Skeletal muscle tissue (tissue), 4 donors: ENCODE data around the gene TSEN2. TPM values are rescaled to one million over a fixed set of nuclear protein-coding genes. Genes with fewer than 3 reads are reported as not detected.

Source experiments
- H3K27ac ChIP-seq: one replicate; pipeline ENCODE4 v1.7.0; 2013; ENCODE audit warnings: mild to moderate bottlenecking, low read depth, low read length, inconsistent platforms
- H3K27me3 ChIP-seq, 3 donors: one replicate each; pipeline ENCODE4 v1.7.0; 2013; ENCODE audit warnings: low read length in 3 of 3; ENCODE audit not compliant: control insufficient read depth in 3 of 3, insufficient read depth in 3 of 3
- H3K36me3 ChIP-seq, 3 donors: one replicate each; pipeline ENCODE4 v1.7.0; 2013; ENCODE audit warnings: low read length in 3 of 3; ENCODE audit not compliant: control insufficient read depth in 3 of 3, insufficient read depth in 3 of 3
- H3K4me1 ChIP-seq, 3 donors: one replicate each; pipeline ENCODE4 v1.7.0; 2013; ENCODE audit warnings: low read length in 3 of 3, mild to moderate bottlenecking in 3 of 3; ENCODE audit not compliant: control insufficient read depth in 3 of 3, insufficient read depth in 3 of 3
- H3K4me3 ChIP-seq, 3 donors: one replicate each; pipeline ENCODE4 v1.7.0; 2013; ENCODE audit warnings: low read length in 3 of 3
- H3K9ac ChIP-seq, 3 donors: one replicate each; pipeline ENCODE4 v1.7.0; 2013; ENCODE audit warnings: low read length in 3 of 3, mild to moderate bottlenecking in 3 of 3, moderate library complexity in 2 of 3, low read depth in 1 of 3
- H3K9me3 ChIP-seq, 3 donors: one replicate each; pipeline ENCODE4 v1.7.0; 2013; ENCODE audit warnings: low read length in 3 of 3; ENCODE audit not compliant: control insufficient read depth in 3 of 3
- total RNA-seq: library from RNA; depleted of rRNA; stranded (reverse); fragments of >200 nt; gene quantifications from one replicate; pipeline ENCODE4 v1.2.3, GENCODE V29; 2014
- donor health status: Osteomylitis.

TSEN2 gene
- total RNA-seq, 1 donor from 2014 or later: 15.1 TPM

DNA sequence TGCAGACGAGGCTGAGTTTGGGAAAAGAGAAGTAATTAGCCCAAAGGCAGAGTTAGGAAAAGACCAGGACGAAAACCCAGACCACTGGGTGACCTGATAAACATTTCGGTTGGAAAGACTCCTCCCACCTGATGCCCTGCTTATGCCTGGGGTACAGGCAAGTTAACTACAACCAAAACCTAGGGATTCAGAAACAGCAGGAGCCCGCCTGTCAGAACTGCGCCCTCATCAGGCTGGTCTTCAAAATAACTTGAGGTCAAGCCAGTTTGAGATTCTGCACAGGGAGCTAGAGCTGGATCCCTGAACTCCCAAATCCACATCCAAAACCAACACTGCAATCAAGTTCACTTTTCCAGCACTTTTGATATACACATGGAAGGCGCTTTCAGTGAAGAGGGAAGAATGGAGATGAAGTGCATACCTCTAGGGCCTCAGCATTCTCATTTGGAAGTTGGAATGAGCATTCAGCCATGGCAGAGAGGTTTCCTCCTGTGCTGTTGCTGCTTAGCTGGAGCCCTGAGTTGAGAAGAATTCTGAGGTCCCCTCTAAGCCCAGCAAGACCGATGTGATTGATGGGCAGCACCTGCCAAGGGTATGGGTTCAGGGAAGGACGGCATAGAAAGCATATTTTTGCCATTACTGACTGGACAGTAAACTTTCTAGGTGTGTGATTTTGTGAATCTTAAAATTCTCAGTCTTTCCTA lies 11.6 kb downstream of the TSEN2 start:
- no peak overlapping the region for H3K27ac ChIP-seq
- no peaks in the 10 kb centered on the region for H3K9me3 ChIP-seq
- H3K9ac ChIP-seq: no peak overlapping the region
- no peaks in the 10 kb centered on the region for H3K27me3 ChIP-seq
- H3K4me3 ChIP-seq: no peak overlapping the region
- H3K4me1 ChIP-seq: no peaks in the 10 kb centered on the region
- peaks cover 25 to 52% (median 52%) of the 10 kb centered on the region in 3 donors for H3K36me3 ChIP-seq

DNA sequence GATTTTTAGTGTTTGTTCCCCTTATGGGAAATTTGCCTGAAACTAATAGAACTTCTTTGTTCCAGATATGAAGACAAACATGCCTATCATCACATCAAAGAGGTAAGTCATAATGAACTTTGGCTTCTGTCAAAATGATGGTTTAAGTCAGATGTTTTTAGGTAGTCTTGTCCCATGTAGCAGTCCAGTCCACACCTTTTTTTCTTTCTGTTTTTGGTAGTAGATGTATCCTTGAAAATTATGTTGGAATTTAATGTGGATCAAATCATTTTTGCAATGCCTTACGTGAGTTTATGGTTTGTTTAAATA lies 12.1 kb downstream of the TSEN2 start:
- H3K36me3 ChIP-seq: peaks cover 25 to 56% (median 53%) of the 10 kb centered on the region in 3 donors
- no peak overlapping the region for H3K27ac ChIP-seq
- no peaks in the 10 kb centered on the region for H3K4me1 ChIP-seq
- no peak overlapping the region for H3K4me3 ChIP-seq
- H3K9ac ChIP-seq: no peak overlapping the region
- H3K27me3 ChIP-seq: no peaks in the 10 kb centered on the region
- H3K9me3 ChIP-seq: no peaks in the 10 kb centered on the region

DNA sequence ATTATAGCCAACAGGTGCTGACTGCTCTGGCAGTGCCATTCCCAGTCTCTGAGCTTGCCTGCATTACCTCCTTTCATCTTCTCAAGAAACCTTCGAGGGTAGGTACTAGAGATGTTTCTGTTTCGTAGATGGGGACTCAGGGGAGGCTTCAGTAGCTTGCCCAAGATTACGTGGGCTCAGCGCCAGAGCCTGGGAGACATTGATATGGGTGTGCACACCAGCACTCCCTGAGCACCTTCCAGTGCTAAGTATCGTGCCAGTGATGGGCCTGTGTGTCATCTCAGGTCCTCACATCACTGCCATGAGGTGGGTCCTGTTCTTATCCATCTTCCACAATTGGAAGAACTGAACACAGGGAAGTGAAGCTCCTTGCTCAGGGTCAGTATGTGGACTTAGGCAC lies 15.2 kb downstream of the TSEN2 start:
- Histone ChIP-seq H3K9ac (no peak overlapping the region), H3K9me3 (no peaks in the 10 kb centered on the region), H3K4me1 (no peaks in the 10 kb centered on the region), H3K27ac (no peak overlapping the region), H3K27me3 (no peaks in the 10 kb centered on the region), H3K36me3 (peaks cover 35 to 65% (median 58%) of the 10 kb centered on the region in 3 donors), H3K4me3 (no peak overlapping the region)

DNA sequence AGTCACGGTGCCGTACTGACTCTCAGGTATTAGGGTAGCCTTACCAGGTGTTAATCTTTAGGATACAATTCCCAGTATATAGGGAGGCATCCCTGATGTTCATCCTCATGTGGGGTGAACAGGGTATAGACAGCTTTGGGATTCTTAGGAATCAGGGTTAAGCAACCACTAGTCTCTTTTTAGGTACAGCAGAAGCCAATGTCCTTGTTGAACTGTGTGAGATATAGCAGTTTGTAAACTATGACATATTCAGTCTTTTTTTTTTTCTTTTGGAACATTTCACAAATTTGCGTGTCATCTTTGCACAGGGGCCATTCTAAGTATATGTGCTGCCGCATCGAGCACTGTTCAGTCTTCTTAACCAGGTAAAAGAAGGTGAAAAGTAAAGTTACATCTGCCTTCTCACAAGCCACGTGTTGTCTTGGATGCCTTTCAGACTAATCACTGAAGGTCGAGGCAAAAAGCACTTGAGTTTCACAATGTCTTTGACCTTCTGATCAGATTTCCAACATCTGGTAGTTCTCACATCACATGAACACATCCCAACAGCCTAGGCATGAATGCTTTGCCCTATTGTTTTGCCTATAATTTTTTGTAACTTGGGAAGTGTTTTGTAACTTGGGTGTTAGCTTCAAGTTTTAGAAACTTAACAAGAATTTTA lies 17.2 kb downstream of the TSEN2 start:
- peaks cover 35 to 63% (median 50%) of the 10 kb centered on the region in 3 donors for H3K36me3 ChIP-seq
- H3K4me3 ChIP-seq: no peak overlapping the region
- H3K27me3 ChIP-seq: no peaks in the 10 kb centered on the region
- H3K9me3 ChIP-seq: no peaks in the 10 kb centered on the region
- no peak overlapping the region for H3K27ac ChIP-seq
- no peak overlapping the region for H3K9ac ChIP-seq
- no peaks in the 10 kb centered on the region for H3K4me1 ChIP-seq

DNA sequence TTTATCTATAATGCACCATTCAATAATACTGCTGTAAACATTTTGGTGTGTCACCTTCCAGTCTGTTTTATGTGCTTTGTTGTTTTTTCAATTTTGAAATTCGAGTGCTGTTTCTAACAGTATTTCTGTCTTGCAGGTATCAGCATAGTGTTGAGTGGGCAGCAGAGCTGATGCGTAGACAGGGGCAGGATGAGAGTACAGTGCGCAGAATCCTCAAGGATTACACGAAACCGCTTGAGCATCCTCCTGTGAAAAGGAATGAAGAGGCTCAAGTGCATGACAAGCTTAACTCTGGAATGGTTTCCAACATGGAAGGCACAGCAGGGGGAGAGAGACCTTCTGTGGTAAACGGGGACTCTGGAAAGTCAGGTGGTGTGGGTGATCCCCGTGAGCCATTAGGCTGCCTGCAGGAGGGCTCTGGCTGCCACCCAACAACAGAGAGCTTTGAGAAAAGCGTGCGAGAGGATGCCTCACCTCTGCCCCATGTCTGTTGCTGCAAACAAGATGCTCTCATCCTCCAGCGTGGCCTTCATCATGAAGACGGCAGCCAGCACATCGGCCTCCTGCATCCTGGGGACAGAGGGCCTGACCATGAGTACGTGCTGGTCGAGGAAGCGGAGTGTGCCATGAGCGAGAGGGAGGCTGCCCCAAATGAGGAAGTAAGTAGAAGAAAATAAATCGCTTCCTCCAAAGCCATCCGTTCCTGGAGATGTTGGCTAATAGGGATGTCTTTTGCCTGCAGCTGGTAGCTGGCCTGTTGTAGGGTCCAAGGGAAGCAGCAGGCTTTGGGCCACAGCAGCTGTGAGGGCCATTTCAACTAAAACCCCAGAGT lies 19.1 kb downstream of the TSEN2 start:
- Histone ChIP-seq H3K36me3 (peaks cover 28 to 46% (median 35%) of the 10 kb centered on the region in 3 donors), H3K4me3 (no peak overlapping the region), H3K9me3 (no peaks in the 10 kb centered on the region), H3K27me3 (no peaks in the 10 kb centered on the region), H3K4me1 (peaks cover 5 to 11% (median 10%) of the 10 kb centered on the region in 3 donors), H3K27ac (no peak overlapping the region), H3K9ac (no peak overlapping the region)

DNA sequence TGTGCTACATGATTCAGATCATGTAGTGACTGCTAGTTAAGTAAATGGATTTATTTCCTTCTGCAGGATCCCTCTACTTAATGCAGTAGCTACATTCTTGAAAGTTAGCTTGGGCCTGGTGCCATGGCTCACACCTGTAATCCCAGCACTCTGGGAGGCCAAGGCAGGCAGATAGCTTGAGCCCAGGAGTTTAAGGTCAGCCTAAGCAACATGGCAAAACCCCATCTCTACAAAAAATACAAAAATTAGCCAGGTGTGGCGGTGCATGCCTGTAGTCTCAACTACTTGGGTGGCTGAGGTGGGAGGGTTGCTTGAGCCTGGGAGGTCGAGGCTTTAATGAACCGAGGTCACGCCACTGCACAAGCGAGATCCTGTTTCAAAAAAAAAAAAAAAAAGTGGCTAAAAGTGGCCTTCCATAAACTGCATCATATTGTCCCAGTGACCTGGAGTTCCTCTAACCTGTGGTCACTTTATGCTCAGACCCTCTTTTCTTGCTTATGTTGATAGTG lies 22.0 kb downstream of the TSEN2 start:
- no peaks in the 10 kb centered on the region for H3K9me3 ChIP-seq
- no peak overlapping the region for H3K4me3 ChIP-seq
- H3K9ac ChIP-seq: no peak overlapping the region
- no peak overlapping the region for H3K27ac ChIP-seq
- peaks cover 18 to 22% (median 21%) of the 10 kb centered on the region in 3 donors for H3K36me3 ChIP-seq
- H3K27me3 ChIP-seq: no peaks in the 10 kb centered on the region
- H3K4me1 ChIP-seq: peaks cover 5 to 12% (median 11%) of the 10 kb centered on the region in 3 donors

DNA sequence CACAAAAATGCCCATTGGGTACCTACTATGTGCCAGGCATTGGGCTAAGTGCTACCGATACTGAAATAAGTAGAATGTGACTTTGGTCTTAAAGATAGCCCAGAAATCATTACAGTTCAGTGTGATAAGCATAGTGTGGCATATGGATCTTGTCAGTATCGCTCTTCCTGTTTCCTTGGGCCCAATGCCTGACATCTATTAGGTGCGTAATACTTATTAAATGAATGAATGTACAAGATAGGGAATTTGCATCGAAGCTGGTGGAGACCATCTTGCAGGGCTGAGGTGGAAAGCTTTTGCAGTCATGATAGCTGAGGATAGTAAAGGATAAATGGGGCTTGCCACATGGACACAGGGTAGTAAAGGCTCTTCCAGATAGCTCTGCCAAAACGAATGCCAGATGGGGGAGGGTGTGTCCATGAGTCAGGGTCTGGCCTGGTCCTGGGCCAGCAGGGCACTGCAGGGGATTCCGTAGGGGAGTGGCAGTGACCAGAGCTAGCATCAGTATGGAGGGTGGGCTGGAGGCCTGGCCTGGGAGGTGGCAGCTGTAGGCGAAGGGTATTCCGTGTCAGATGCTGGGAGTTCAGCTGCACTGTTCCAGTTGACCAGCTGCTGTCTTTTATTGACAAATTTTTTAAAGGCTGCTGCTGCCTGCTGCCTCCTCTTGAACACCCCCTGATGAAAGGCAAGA lies 23.5 kb downstream of the TSEN2 start:
- Histone ChIP-seq H3K9ac (no peak overlapping the region), H3K4me3 (no peak overlapping the region), H3K27me3 (no peaks in the 10 kb centered on the region), H3K9me3 (no peaks in the 10 kb centered on the region), H3K4me1 (peaks cover 5 to 12% (median 11%) of the 10 kb centered on the region in 3 donors), H3K27ac (no peak overlapping the region), H3K36me3 (peaks cover 18 to 29% (median 22%) of the 10 kb centered on the region in 3 donors)

DNA sequence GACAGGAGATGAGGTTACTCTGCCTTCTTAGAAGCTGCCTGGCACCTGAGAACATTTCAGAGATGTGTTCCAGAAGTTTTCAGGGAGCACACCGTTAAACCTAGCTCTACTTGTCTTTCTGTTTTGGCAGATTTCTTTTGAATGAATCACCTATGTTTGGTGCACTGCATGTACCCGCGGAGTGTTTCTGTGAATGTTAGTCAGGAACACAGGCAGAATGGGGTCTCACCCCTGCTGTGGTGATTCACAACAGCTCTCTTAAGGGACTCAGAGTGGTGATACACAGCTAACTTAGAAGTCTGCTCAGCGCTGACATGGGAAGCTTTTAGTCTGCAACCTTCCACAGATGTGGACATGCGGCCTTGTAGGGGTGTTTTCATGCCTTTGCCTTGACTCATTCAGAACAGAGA lies 24.0 kb downstream of the TSEN2 start:
- Histone ChIP-seq H3K27me3 (no peaks in the 10 kb centered on the region), H3K4me1 (peaks cover 5 to 12% (median 11%) of the 10 kb centered on the region in 3 donors), H3K36me3 (peaks cover 17 to 26% (median 18%) of the 10 kb centered on the region in 3 donors), H3K9ac (no peak overlapping the region), H3K27ac (no peak overlapping the region), H3K4me3 (no peak overlapping the region), H3K9me3 (no peaks in the 10 kb centered on the region)

DNA sequence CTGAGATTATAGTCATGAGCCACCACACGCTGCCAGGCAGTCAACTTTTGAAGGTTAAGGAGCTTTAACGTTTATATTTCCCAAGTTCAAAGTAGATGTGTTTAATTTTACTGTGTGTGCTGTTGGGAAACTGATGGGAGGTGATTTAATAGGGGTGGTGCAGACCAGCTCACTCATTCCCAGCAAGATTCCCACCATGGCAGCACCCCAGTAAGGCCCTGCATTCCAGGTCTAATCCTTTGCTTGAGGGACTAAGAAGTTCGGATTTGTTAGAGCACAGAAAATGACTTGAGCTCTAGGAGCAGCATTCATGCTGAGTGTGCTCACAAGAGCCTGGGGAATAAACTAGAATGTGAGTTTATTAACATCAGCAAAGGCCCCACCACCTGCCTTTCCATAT lies 25.2 kb downstream of the TSEN2 start:
- Histone ChIP-seq H3K9ac (peak overlapping the region in 1 of 3 donors; percentile 37), H3K4me1 (peaks cover 11 to 18% (median 16%) of the 10 kb centered on the region in 3 donors), H3K27ac (no peak overlapping the region), H3K36me3 (peaks cover 7 to 15% (median 7%) of the 10 kb centered on the region in 3 donors), H3K4me3 (no peak overlapping the region), H3K27me3 (no peaks in the 10 kb centered on the region), H3K9me3 (no peaks in the 10 kb centered on the region)
